Esophagus muscularis mucosa (tissue), 4 donors: ENCODE data around the gene BMPR1A.

Experiments used
- EP300 ChIP-seq: sonication (generic); formaldehyde crosslinking; IDR thresholded peaks from one replicate; pipeline ENCODE4 v1.6.1; 2017; ENCODE audit warnings: antibody characterized with exemption
- POLR2A ChIP-seq: fragments of 450-650 bp; IDR thresholded peaks from one replicate; pipeline ENCODE4 v1.6.1; 2017; ENCODE audit warnings: antibody characterized with exemption, moderate library complexity, mild to moderate bottlenecking, low read depth
- POLR2AphosphoS5 ChIP-seq, 2 donors: sonication (generic); formaldehyde crosslinking; IDR thresholded peaks; one replicate each; pipeline ENCODE4 v1.6.1; 2017; ENCODE audit warnings: antibody characterized with exemption in 2 of 2
- TF ChIP-seq, protein P1 (sequence below), 3 experiments: fragments of 200-600 bp in 2 of 3; fragments of 450-650 bp in 1 of 3; sonication (generic) in 2 of 3; IDR thresholded peaks; one replicate each; pipeline ENCODE4 v1.5.1; 2017 to 2019; ENCODE audit warnings: antibody characterized with exemption in 3 of 3, mild to moderate bottlenecking in 2 of 3, moderate library complexity in 1 of 3

DNA sequence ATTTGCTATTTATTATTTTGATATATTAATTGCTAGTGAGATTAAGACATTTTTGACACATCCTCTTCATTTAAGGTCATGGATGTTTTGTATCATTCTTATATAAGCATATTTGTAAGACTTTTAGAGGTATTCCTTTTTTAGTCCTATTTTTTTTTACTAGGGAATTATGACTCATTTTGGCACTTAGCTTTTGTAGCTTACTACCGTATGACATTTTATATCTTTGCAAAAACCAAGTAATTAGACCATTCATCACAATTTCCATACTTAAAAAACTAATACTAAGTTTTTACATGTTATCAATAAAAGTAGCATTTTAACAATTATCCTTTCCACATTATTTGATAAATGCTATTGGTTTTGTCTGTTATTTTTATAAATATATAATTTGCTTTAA lies 41.6 kb downstream of the BMPR1A start:
- TF ChIP-seq, protein P1, sequence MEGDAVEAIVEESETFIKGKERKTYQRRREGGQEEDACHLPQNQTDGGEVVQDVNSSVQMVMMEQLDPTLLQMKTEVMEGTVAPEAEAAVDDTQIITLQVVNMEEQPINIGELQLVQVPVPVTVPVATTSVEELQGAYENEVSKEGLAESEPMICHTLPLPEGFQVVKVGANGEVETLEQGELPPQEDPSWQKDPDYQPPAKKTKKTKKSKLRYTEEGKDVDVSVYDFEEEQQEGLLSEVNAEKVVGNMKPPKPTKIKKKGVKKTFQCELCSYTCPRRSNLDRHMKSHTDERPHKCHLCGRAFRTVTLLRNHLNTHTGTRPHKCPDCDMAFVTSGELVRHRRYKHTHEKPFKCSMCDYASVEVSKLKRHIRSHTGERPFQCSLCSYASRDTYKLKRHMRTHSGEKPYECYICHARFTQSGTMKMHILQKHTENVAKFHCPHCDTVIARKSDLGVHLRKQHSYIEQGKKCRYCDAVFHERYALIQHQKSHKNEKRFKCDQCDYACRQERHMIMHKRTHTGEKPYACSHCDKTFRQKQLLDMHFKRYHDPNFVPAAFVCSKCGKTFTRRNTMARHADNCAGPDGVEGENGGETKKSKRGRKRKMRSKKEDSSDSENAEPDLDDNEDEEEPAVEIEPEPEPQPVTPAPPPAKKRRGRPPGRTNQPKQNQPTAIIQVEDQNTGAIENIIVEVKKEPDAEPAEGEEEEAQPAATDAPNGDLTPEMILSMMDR (IDR thresholded peaks at IDR 0.05) = no peak
- TF ChIP-seq EP300 (no peak), POLR2AphosphoS5 (IDR thresholded peaks at IDR 0.05) (no peak), POLR2A (no peak)
